PC-9 (cell line): ENCODE data around the gene GINS1. TPM values are rescaled to one million over a fixed set of nuclear protein-coding genes. Genes with fewer than 3 reads are reported as not detected.

ENCODE experiments used
- BruUV-seq: library from RNA; stranded (reverse); fragments of 400-500 nt; replicated peaks from 2 replicates; lab custom pipeline; 2021; lab: Mats Ljungman, UMichigan
- CTCF ChIA-PET: fragments of 300-600 bp; sonication (Branson Sonifier 250); formaldehyde crosslinking; loops from one replicate; lab custom pipeline; 2022; ENCODE audit warnings: antibody characterized with exemption; lab: Charles Lee
- POLR2A ChIA-PET: fragments of 300-600 bp; sonication (Branson Sonifier 250); formaldehyde crosslinking; loops from one replicate; lab custom pipeline; 2022; ENCODE audit warnings: antibody characterized with exemption; ENCODE audit not compliant: unreplicated experiment; lab: Charles Lee
- DNase-seq, 2 experiments: peaks; one replicate each; pipeline versions ENCODE4 v3.0.0 to v3.0.0-alpha.2; 2015 to 2022; ENCODE audit warnings: mixed read lengths in 1 of 2
- H2AFZ ChIP-seq: fragments of 200-600 bp; sonication (generic); 2 replicates; pipeline ENCODE4 v1.8.1; 2017; ENCODE audit warnings: antibody characterized with exemption
- H3F3A ChIP-seq: fragments of 200-600 bp; sonication (generic); 2 replicates; pipeline ENCODE4 v1.8.1; 2017; ENCODE audit warnings: antibody characterized with exemption, mild to moderate bottlenecking, low read depth; ENCODE audit not compliant: insufficient read depth
- H3K27ac ChIP-seq: fragments of 200-600 bp; sonication (generic); 2 replicates; pipeline ENCODE4 v1.6.1; 2016; ENCODE audit warnings: mixed run types
- H3K27me3 ChIP-seq: fragments of 200-600 bp; sonication (generic); 2 replicates; pipeline ENCODE4 v1.6.1; 2016; ENCODE audit warnings: low read depth, mixed run types; ENCODE audit not compliant: insufficient read depth
- H3K36me3 ChIP-seq: fragments of 200-600 bp; sonication (generic); 2 replicates; pipeline ENCODE4 v1.6.1; 2016; ENCODE audit warnings: low read depth, mixed run types
- H3K4me1 ChIP-seq: fragments of 200-600 bp; sonication (generic); replicated peaks from 2 replicates; pipeline ENCODE4 v1.6.1; 2016; ENCODE audit warnings: mixed run types; ENCODE audit not compliant: insufficient read depth
- H3K4me2 ChIP-seq: fragments of 200-600 bp; sonication (generic); 2 replicates; pipeline ENCODE4 v1.6.1; 2017; ENCODE audit warnings: mixed run types
- H3K4me3 ChIP-seq: fragments of 200-600 bp; sonication (generic); 2 replicates; pipeline ENCODE4 v1.6.1; 2016; ENCODE audit warnings: mixed run types
- H3K79me2 ChIP-seq: fragments of 200-600 bp; sonication (generic); 2 replicates; pipeline ENCODE4 v1.6.1; 2017; ENCODE audit warnings: low read depth, mixed run types
- H3K9me2 ChIP-seq: fragments of 200-600 bp; sonication (generic); 2 replicates; pipeline ENCODE4 v1.8.1; 2017; ENCODE audit warnings: mild to moderate bottlenecking; ENCODE audit not compliant: insufficient read depth
- H3K9me3 ChIP-seq: fragments of 200-600 bp; sonication (generic); 2 replicates; pipeline ENCODE4 v1.8.1; 2016; ENCODE audit warnings: low read depth; ENCODE audit not compliant: insufficient read depth
- H4K20me1 ChIP-seq: fragments of 200-600 bp; sonication (generic); 2 replicates; pipeline ENCODE4 v1.8.1; 2017; ENCODE audit not compliant: insufficient read depth
- EZH2 ChIP-seq: fragments of 200-600 bp; sonication (generic); IDR thresholded peaks from 2 replicates; pipeline ENCODE4 v1.8.0; 2017; ENCODE audit warnings: antibody characterized with exemption, low read depth
- intact Hi-C: fragments of 100-400 bp; cut with micrococcal nuclease; formaldehyde crosslinking; loops from one replicate; pipeline ENCODE4 v1.10.0; 2022; ENCODE audit not compliant: unreplicated experiment
- total RNA-seq: library from RNA; stranded (reverse); gene quantifications from 2 replicates; pipeline ENCODE4 v1.2.3, GENCODE V29; 2021
- TF ChIP-seq, protein P1 (sequence below): fragments of 200-600 bp; sonication (generic); conservative IDR thresholded peaks from 2 replicates; pipeline ENCODE4 v1.6.1; 2017; ENCODE audit warnings: mixed run types, antibody characterized with exemption, mild to moderate bottlenecking, moderate library complexity

Gene GINS1
- total RNA-seq, 1 experiment from 2014 or later = 27.8 TPM

DNA sequence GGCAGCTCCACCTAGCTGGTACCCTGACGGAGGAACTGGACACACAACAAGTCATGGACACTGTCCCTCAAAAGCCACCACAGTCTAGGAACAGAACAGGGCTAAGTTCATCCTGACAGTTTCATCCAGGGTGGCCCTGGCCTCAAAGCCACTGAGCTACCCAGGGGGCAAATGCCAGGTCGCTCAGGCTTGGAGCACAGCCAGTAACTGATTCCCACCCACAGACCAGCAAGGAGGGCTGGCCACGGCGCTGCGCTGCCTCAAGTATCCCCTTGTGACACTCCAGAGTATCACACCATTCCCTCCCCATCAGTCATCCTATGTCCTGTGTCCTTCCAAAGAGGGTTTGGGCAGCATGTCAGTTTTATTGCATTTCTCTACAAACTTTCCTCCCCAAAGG lies 72.2 kb downstream of the GINS1 start:
- BruUV-seq = no TSS peak

DNA sequence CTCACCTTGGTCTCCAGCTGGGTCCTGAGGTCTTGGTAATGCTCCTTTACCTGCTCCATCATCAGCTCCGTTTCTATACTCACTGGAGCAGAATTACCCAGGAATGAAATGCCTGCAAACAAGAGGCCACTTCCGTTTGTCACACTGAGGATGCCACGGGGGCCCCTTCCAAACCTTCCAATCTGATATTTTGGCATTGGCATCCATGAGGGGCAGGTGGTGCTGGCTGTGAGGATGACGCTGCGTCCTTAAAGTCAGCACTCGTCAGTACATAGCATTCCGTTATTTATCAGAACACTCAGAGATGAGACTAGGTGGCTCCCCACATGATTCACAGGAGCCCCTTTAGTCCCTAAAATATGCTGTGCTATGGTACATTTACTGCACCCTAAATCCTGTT lies 72.7 kb downstream of the GINS1 start:
- no peak for DNase-seq
- Histone ChIP-seq H3K4me1 (peaks cover 8% of the 10 kb centered on the region), H4K20me1 (no peaks in the 10 kb centered on the region), H3K27me3 (no peaks in the 10 kb centered on the region), H3K4me3 (no peak overlapping the region), H3K4me2 (no peak overlapping the region), H2AFZ (no peak overlapping the region), H3K9me2 (no peaks in the 10 kb centered on the region), H3K36me3 (no peaks in the 10 kb centered on the region), H3K27ac (no peak overlapping the region), H3K9me3 (no peaks in the 10 kb centered on the region), H3K79me2 (no peaks in the 10 kb centered on the region), H3F3A (peaks cover 2% of the 10 kb centered on the region)
- ChIA-PET POLR2A (no interaction called here), CTCF (no interaction called here)
- intact Hi-C loops = loop anchor here (10.0 kb wide), 1 partner anchor 65 kb away; no protein-coding TSS in a partner anchor
- TF ChIP-seq, protein P1, sequence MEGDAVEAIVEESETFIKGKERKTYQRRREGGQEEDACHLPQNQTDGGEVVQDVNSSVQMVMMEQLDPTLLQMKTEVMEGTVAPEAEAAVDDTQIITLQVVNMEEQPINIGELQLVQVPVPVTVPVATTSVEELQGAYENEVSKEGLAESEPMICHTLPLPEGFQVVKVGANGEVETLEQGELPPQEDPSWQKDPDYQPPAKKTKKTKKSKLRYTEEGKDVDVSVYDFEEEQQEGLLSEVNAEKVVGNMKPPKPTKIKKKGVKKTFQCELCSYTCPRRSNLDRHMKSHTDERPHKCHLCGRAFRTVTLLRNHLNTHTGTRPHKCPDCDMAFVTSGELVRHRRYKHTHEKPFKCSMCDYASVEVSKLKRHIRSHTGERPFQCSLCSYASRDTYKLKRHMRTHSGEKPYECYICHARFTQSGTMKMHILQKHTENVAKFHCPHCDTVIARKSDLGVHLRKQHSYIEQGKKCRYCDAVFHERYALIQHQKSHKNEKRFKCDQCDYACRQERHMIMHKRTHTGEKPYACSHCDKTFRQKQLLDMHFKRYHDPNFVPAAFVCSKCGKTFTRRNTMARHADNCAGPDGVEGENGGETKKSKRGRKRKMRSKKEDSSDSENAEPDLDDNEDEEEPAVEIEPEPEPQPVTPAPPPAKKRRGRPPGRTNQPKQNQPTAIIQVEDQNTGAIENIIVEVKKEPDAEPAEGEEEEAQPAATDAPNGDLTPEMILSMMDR = no peak
- no peak for TF ChIP-seq EZH2
- no TSS peak for BruUV-seq

More for the DNA sequence above, 72.2 kb downstream of the GINS1 start:
- Histone ChIP-seq H3K27ac (no peak overlapping the region), H3K9me3 (no peaks in the 10 kb centered on the region), H3F3A (no peaks in the 10 kb centered on the region), H3K4me1 (peaks cover 3% of the 10 kb centered on the region; the same call in 1 of the 2 replicates), H4K20me1 (no peaks in the 10 kb centered on the region), H2AFZ (no peak overlapping the region), H3K36me3 (no peaks in the 10 kb centered on the region), H3K4me3 (no peak overlapping the region), H3K9me2 (no peaks in the 10 kb centered on the region), H3K27me3 (no peaks in the 10 kb centered on the region), H3K4me2 (no peak overlapping the region), H3K79me2 (no peaks in the 10 kb centered on the region)
- intact Hi-C loops = loop anchor here (10.0 kb wide), 1 partner anchor 65 kb away; no protein-coding TSS in a partner anchor
- CTCF ChIA-PET = no interaction called here
- no peak for DNase-seq
- TF ChIP-seq, protein P1 = no peak
- no peak for TF ChIP-seq EZH2
- POLR2A ChIA-PET = no interaction called here

DNA sequence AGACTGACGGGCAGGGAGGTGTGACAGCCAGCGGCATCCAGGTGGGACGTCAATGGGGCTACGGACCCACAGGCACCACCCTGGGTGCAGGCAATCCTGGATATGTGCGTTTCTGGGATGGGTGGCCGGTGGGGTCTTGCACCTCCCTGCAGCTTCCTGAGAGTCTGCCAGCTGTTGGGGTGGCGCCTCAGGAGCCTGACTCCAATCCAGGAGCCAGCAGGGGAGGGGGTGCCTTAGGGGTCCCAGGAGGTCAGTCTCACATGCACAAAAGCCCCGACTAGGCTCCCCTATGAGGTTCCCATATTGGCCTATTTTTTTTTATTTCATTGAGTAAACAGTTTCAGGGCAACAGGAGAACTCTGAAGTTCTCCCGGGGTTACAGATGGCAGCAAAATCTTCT lies 73.3 kb downstream of the GINS1 start:
- Histone ChIP-seq H3K9me3 (no peaks in the 10 kb centered on the region), H3K4me1 (peaks cover 14% of the 10 kb centered on the region), H2AFZ (no peak overlapping the region), H3K4me2 (no peak overlapping the region), H3K4me3 (no peak overlapping the region), H4K20me1 (no peaks in the 10 kb centered on the region), H3K27ac (no peak overlapping the region), H3K36me3 (no peaks in the 10 kb centered on the region), H3K79me2 (no peaks in the 10 kb centered on the region), H3F3A (peaks cover 5% of the 10 kb centered on the region), H3K27me3 (no peaks in the 10 kb centered on the region), H3K9me2 (no peaks in the 10 kb centered on the region)
- intact Hi-C loops = loop anchor here (10.0 kb wide), 1 partner anchor 64 kb away; no protein-coding TSS in a partner anchor
- BruUV-seq = no TSS peak
- ChIA-PET CTCF (no interaction called here), POLR2A (no interaction called here)
- no peak for DNase-seq
- TF ChIP-seq, protein P1 = no peak
- TF ChIP-seq EZH2 = no peak
